Measurements from ENCODE around the gene ERO1B.
A peak's percentile ranks its signal among the peaks of the same experiment; 100 is the strongest.

Gene ERO1B

GRCh38 chr1:236185687-236186086, 96.1 kb downstream of the ERO1B start:
- peak; percentile 40 for DNase-seq (ENCODE audit: low read depth)
- TF ChIP-seq, protein P1, sequence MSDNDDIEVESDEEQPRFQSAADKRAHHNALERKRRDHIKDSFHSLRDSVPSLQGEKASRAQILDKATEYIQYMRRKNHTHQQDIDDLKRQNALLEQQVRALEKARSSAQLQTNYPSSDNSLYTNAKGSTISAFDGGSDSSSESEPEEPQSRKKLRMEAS (IDR thresholded peaks at IDR 0.05; ENCODE audit: low read depth, low read length) = no peak
- TF ChIP-seq POLR2A (IDR thresholded peaks at IDR 0.05; ENCODE audit: extremely low read depth, insufficient read length) = no peak
- no peak for TF ChIP-seq CTCF (IDR thresholded peaks at IDR 0.05; ENCODE audit: low read depth, low read length)
- no peak for TF ChIP-seq MYC (IDR thresholded peaks at IDR 0.05; ENCODE audit: low read depth, low read length)
- H3K4me3 ChIP-seq (ENCODE audit: low read depth, low read length) = no peak overlapping the region

DNA sequence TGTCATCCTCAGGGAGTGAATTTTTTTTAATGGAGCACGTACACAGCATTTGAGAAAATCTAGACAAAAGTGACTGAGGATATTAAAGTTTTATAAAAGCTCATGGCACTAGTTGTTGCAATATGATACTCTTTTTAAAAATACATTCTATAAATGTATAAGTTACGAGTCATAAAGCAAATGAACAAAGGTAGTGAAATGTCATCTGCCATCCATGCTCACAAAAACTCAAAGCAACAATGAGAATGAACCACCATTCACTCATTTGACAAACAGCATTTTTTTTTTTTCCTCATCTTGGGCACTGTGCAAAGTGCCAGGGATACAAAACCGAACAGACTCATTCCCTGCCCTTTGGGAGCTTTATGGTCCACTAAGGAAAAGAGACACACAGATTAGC, 100.7 kb downstream of the ERO1B start:
- TF ChIP-seq CTCF (IDR thresholded peaks at IDR 0.05; ENCODE audit: low read depth, low read length) (no peak), POLR2A (IDR thresholded peaks at IDR 0.05; ENCODE audit: extremely low read depth, insufficient read length) (no peak), MYC (IDR thresholded peaks at IDR 0.05; ENCODE audit: low read depth, low read length) (no peak)
- TF ChIP-seq, protein P1 (IDR thresholded peaks at IDR 0.05; ENCODE audit: low read depth, low read length) = no peak
- H3K4me3 ChIP-seq (ENCODE audit: low read depth, low read length) = no peak overlapping the region
- DNase-seq (ENCODE audit: low read depth) = no peak

GRCh38 chr1:236179634-236180033, 102.1 kb downstream of the ERO1B start:
- DNase-seq (ENCODE audit: low read depth) = no peak
- H3K4me3 ChIP-seq (ENCODE audit: low read depth, low read length) = no peak overlapping the region
- TF ChIP-seq CTCF (IDR thresholded peaks at IDR 0.05; ENCODE audit: low read depth, low read length) (no peak), MYC (IDR thresholded peaks at IDR 0.05; ENCODE audit: low read depth, low read length) (no peak), POLR2A (IDR thresholded peaks at IDR 0.05; ENCODE audit: extremely low read depth, insufficient read length) (no peak)
- TF ChIP-seq, protein P1 (IDR thresholded peaks at IDR 0.05; ENCODE audit: low read depth, low read length) = no peak

GRCh38 chr1:236176337-236177336, 105.1 kb downstream of the ERO1B start:
- DNase-seq (ENCODE audit: low read depth) = no peak
- TF ChIP-seq, protein P1 (IDR thresholded peaks at IDR 0.05; ENCODE audit: low read depth, low read length) = no peak
- TF ChIP-seq POLR2A (IDR thresholded peaks at IDR 0.05; ENCODE audit: extremely low read depth, insufficient read length) (no peak), CTCF (IDR thresholded peaks at IDR 0.05; ENCODE audit: low read depth, low read length) (no peak), MYC (IDR thresholded peaks at IDR 0.05; ENCODE audit: low read depth, low read length) (no peak)
- no peak overlapping the region for H3K4me3 ChIP-seq (ENCODE audit: low read depth, low read length)

DNA sequence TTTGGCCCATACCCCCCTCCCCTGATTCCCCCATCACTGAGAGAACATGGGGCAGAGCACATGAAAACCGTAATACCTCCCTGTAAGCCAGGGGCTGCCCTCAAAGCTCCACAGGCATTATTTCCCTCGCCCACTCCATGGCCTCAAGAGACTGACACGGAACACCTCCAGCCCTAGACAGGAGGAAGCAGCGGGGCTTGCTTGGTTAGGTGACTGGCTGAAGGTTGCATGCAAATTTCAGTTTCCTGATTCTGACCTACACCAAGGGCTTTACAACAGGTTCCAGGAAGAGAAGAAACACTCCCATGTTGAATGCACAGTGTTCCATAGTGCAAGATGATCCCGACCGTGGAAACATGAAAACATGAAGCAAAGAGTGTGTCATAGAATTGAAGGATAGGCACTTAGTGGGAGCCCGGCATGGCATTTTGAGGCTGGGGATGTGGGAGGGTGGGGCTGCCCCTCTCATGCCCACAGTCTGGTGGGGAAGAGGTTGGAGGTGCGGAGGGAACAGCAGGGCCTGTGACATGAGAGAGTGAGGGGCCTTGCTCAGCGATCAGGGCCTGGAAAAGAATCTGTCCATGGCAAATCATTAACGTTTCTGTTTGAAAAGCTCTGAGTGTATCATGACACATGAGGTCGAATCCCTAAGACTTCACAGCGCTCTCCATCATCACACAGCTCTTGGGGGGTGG, 106.0 kb downstream of the ERO1B start:
- TF ChIP-seq, protein P1 (IDR thresholded peaks at IDR 0.05; ENCODE audit: low read depth, low read length) = no peak
- TF ChIP-seq MYC (IDR thresholded peaks at IDR 0.05; ENCODE audit: low read depth, low read length) (no peak), CTCF (IDR thresholded peaks at IDR 0.05; ENCODE audit: low read depth, low read length) (no peak), POLR2A (IDR thresholded peaks at IDR 0.05; ENCODE audit: extremely low read depth, insufficient read length) (no peak)
- H3K4me3 ChIP-seq (ENCODE audit: low read depth, low read length) = no peak overlapping the region
- DNase-seq (ENCODE audit: low read depth) = no peak
